K562 (cell line): ENCODE results near the gene ZSWIM3. TPM values are rescaled to one million over a fixed set of nuclear protein-coding genes. Genes with fewer than 3 reads are reported as not detected.

ENCODE experiments used
- BACH1 ChIP-seq: fragments of 200-800 bp; sonication (Bioruptor generic); IDR thresholded peaks from 2 replicates; pipeline ENCODE4 v1.6.1; 2016; ENCODE audit warnings: missing genetic modification characterization, missing compliant biosample characterization
- CBX3 ChIP-seq, 2 experiments: IDR thresholded peaks; 1 replicate in 1 of 2; 2 replicates in 1 of 2; pipeline ENCODE4 v1.6.1; 2012; ENCODE audit warnings: inconsistent platforms in 2 of 2, low read length in 2 of 2, borderline replicate concordance in 1 of 2, control low read depth in 1 of 2
- CHAMP1 ChIP-seq: fragments of 450-650 bp; IDR thresholded peaks from 2 replicates; pipeline ENCODE4 v1.6.1; 2016; ENCODE audit warnings: mild to moderate bottlenecking
- HNRNPL ChIP-seq: fragments of 200-400 bp; formaldehyde crosslinking; IDR thresholded peaks from 2 replicates; pipeline ENCODE4 v1.6.1; 2017; ENCODE audit warnings: low read depth, mild to moderate bottlenecking, low read length
- HNRNPLL ChIP-seq: fragments of 200-400 bp; formaldehyde crosslinking; IDR thresholded peaks from 2 replicates; pipeline ENCODE4 v1.6.1; 2017; ENCODE audit warnings: low read length, low read depth, mild to moderate bottlenecking; ENCODE audit not compliant: poor library complexity, severe bottlenecking
- HOMEZ ChIP-seq: fragments of 250-450 bp; sonication (Bioruptor Pico); IDR thresholded peaks from 2 replicates; pipeline ENCODE4 v1.4.0; 2020; ENCODE audit warnings: mild to moderate bottlenecking, moderate library complexity
- MEF2D ChIP-seq: conservative IDR thresholded peaks from 2 replicates; pipeline ENCODE4 v1.6.1; 2016; ENCODE audit warnings: low read depth, missing genetic modification characterization, missing compliant biosample characterization
- NBN ChIP-seq: fragments of 450-650 bp; IDR thresholded peaks from 2 replicates; pipeline ENCODE4 v1.6.1; 2016; ENCODE audit warnings: low read depth, mild to moderate bottlenecking
- NELFE ChIP-seq: IDR thresholded peaks from 2 replicates; pipeline ENCODE4 v1.6.1; 2011; ENCODE audit warnings: mild to moderate bottlenecking; ENCODE audit not compliant: insufficient read depth, insufficient read length
- POLR2G ChIP-seq: fragments of 200-400 bp; formaldehyde crosslinking; IDR thresholded peaks from 2 replicates; pipeline ENCODE4 v1.6.1; 2017; ENCODE audit warnings: low read depth, mild to moderate bottlenecking, antibody characterized with exemption, low read length, moderate library complexity
- RUNX1 ChIP-seq: sonication (generic); IDR thresholded peaks from 2 replicates; pipeline ENCODE4 v1.6.1; 2016; ENCODE audit warnings: antibody characterized with exemption, low read depth
- SMAD4 ChIP-seq: fragments of 250-450 bp; sonication (Bioruptor Pico); conservative IDR thresholded peaks from 2 replicates; pipeline ENCODE4 v1.8.0; 2021; ENCODE audit warnings: inconsistent platforms, mild to moderate bottlenecking, moderate library complexity
- SMARCC2 ChIP-seq: fragments of 450-650 bp; IDR thresholded peaks from 2 replicates; pipeline ENCODE4 v1.6.1; 2017; ENCODE audit warnings: antibody characterized with exemption, moderate library complexity, mild to moderate bottlenecking, low read depth
- TARDBP ChIP-seq: fragments of 450-650 bp; IDR thresholded peaks from 2 replicates; pipeline ENCODE4 v1.6.1; 2016
- TCF15 ChIP-seq: fragments of 250-450 bp; sonication (Bioruptor Pico); IDR thresholded peaks from 2 replicates; pipeline ENCODE4 v1.8.0; 2022; ENCODE audit warnings: moderate library complexity, mild to moderate bottlenecking, inconsistent platforms
- YY1 ChIP-seq, 3 experiments: IDR thresholded peaks; 2 replicates each; pipeline ENCODE4 v1.6.1; 2011; ENCODE audit warnings: low read length in 2 of 3, mild to moderate bottlenecking in 2 of 3, moderate library complexity in 2 of 3, borderline replicate concordance in 1 of 3, control low read depth in 1 of 3, low read depth in 1 of 3; ENCODE audit not compliant: insufficient read depth in 3 of 3, insufficient replicate concordance in 2 of 3, control insufficient read depth in 1 of 3, insufficient read length in 1 of 3; ENCODE audit errors: extremely low read depth in 1 of 3
- ZFX ChIP-seq: sonication (generic); formaldehyde crosslinking; IDR thresholded peaks from 2 replicates; pipeline ENCODE4 v1.8.0; 2022; ENCODE audit warnings: mild to moderate bottlenecking, missing genetic modification reagents, moderate library complexity
- ZNF175 ChIP-seq: fragments of 200-800 bp; sonication (Bioruptor generic); IDR thresholded peaks from 2 replicates; pipeline ENCODE4 v1.6.1; 2016; ENCODE audit warnings: low read depth, mild to moderate bottlenecking, missing genetic modification characterization, missing compliant biosample characterization
- ZNF23 ChIP-seq: fragments of 250-450 bp; sonication (Bioruptor Pico); IDR thresholded peaks from 2 replicates; pipeline ENCODE4 v1.4.0; 2020; ENCODE audit warnings: mild to moderate bottlenecking
- ZNF316 ChIP-seq: fragments of 450-650 bp; IDR thresholded peaks from 2 replicates; pipeline ENCODE4 v1.6.1; 2016
- ZNF354B ChIP-seq: fragments of 250-450 bp; sonication (Bioruptor Pico); IDR thresholded peaks from 2 replicates; pipeline ENCODE4 v1.4.0; 2020
- ZNF77 ChIP-seq: fragments of 250-450 bp; sonication (Bioruptor Pico); IDR thresholded peaks from 2 replicates; pipeline ENCODE4 v1.5.0; 2020
- ZNF780A ChIP-seq: fragments of 250-450 bp; sonication (Bioruptor Pico); IDR thresholded peaks from 2 replicates; pipeline ENCODE4 v1.5.0; 2021; ENCODE audit warnings: mild to moderate bottlenecking
- polyA plus RNA-seq, 8 experiments: library from polyadenylated mRNA; depleted of rRNA in 4 of 8; stranded (reverse) in 5 of 8; unstranded in 3 of 8; fragments of >200 nt; fragmentation: Nextera tagmentation in 2 of 8; fragmentation: Illumina TruSeq in 1 of 8; extraction: Ambion mirVana in 2 of 8; extraction: Trizol in 1 of 8; gene quantifications; 2 replicates each; pipeline versions ENCODE4 v1.2.1 to v1.2.3, GENCODE V29; 2011 to 2014; ENCODE audit warnings: inconsistent platforms in 1 of 8, missing spikeins in 1 of 8
- total RNA-seq, 7 experiments: library from RNA; depleted of rRNA in 6 of 7; stranded (reverse); fragments of >200 nt in 6 of 7; fragmentation: Illumina TruSeq in 2 of 7; extraction: Trizol in 2 of 7; gene quantifications; 2 replicates each; pipeline versions ENCODE4 v1.2.1 to v1.2.3, GENCODE V29; 2011 to 2021; ENCODE audit warnings: low replicate concordance in 1 of 7

ZSWIM3 gene
- total and polyA plus RNA-seq, 9 of the 15 experiments (the other 6 are each of a cell fraction or from before 2014, with no cell fraction given) = 1.7 to 4.3 (median 2.9) TPM

- no peak for TF ChIP-seq CHAMP1
- no peak for TF ChIP-seq TCF15 (CRISPR knock-in tag)
- no peak for TF ChIP-seq ZNF354B (CRISPR knock-in tag)
- no peak for TF ChIP-seq HNRNPLL
- TF ChIP-seq NELFE = no peak
- TF ChIP-seq TARDBP = no peak
- peak; percentile 42; the same call in 1 of the 2 replicates for TF ChIP-seq MEF2D (tag)
- TF ChIP-seq YY1 (IDR thresholded peaks at IDR 0.05; ENCODE audit: borderline replicate concordance in 1 of 3, control insufficient read depth in 1 of 3, extremely low read depth in 1 of 3, insufficient read depth in 3 of 3, insufficient read length in 1 of 3, insufficient replicate concordance in 2 of 3, low read depth in 1 of 3, low read length in 2 of 3) = peak in 2 of 3 experiments; percentile 81 to 86
- TF ChIP-seq NBN = 0 out of 2 replicates have a peak, but pooled peaks have one; percentile 49
- no peak for TF ChIP-seq BACH1
- no peak for TF ChIP-seq ZNF316
- no peak for TF ChIP-seq HOMEZ (CRISPR knock-in tag)
- TF ChIP-seq HNRNPL = no peak
- TF ChIP-seq CBX3 (IDR thresholded peaks at IDR 0.05; ENCODE audit: borderline replicate concordance in 1 of 2, low read length in 2 of 2) = peak in 1 of 2 experiments; percentile 16; a peak in 1 of 3 replicates
- peak; percentile 94 for TF ChIP-seq POLR2G
- TF ChIP-seq ZNF23 (CRISPR knock-in tag) = no peak
- TF ChIP-seq ZFX (CRISPR knock-in tag) = peak; percentile 45; the same call in 1 of the 2 replicates
- 0 out of 2 replicates have a peak, but pooled peaks have one; percentile 36 for TF ChIP-seq SMAD4 (CRISPR knock-in tag)
- no peak for TF ChIP-seq SMARCC2
- TF ChIP-seq ZNF780A (CRISPR knock-in tag) = no peak
- no peak for TF ChIP-seq ZNF77 (CRISPR knock-in tag)
- TF ChIP-seq ZNF175 = no peak
- no peak for TF ChIP-seq RUNX1
Measured at GRCh38 chr20:45890985-45891983, 33.9 kb downstream of the ZSWIM3 start, which contains the start of the genes CTSA and NEURL2 (continued).
